ENCODE results near the gene SPATA20. TPM values are rescaled to one million over a fixed set of nuclear protein-coding genes. Genes with fewer than 3 reads are reported as not detected.

The SPATA20 gene
- total and polyA plus RNA-seq, 2 of the 13 experiments (the other 11 are each of a cell fraction or from before 2014, with no cell fraction given), result 36.1 to 64.8 TPM

DNA sequence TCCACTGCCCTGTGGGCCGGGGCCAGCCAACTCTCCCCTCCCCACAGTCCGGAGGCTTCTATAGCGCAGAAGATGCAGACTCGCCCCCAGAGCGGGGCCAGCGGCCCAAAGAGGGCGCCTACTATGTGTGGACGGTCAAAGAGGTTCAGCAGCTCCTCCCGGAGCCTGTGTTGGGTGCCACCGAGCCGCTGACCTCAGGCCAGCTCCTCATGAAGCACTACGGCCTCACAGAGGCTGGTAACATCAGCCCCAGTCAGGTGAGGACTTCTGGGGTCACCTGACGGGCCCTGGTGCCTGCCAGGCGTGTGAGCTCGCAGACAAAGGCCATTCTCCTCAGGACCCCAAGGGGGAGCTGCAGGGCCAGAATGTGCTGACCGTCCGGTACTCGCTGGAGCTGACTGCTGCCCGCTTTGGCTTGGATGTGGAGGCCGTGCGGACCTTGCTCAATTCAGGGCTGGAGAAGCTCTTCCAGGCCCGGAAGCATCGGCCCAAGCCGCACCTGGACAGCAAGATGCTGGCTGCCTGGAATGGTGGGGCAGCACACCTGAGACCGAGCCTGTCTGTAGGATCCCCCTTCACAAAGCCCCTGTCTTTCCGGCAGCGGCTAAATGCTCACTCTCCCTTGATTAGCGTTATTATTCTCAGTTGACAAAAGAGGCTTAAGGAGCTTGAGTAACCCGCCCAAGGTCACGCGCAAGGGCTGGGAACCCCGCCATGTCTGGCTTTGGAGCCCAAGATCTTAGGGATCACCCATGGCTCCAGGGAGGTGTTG lies 3.9 kb downstream of the SPATA20 start (continued):
- TF ChIP-seq, protein P1, sequence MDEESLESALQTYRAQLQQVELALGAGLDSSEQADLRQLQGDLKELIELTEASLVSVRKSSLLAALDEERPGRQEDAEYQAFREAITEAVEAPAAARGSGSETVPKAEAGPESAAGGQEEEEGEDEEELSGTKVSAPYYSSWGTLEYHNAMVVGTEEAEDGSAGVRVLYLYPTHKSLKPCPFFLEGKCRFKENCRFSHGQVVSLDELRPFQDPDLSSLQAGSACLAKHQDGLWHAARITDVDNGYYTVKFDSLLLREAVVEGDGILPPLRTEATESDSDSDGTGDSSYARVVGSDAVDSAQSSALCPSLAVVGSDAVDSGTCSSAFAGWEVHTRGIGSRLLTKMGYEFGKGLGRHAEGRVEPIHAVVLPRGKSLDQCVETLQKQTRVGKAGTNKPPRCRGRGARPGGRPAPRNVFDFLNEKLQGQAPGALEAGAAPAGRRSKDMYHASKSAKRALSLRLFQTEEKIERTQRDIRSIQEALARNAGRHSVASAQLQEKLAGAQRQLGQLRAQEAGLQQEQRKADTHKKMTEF (CRISPR knock-in tag; IDR thresholded peaks at IDR 0.05), result peak; percentile 75
- peak; percentile 51 for TF ChIP-seq FOXA3 (CRISPR knock-in tag; IDR thresholded peaks at IDR 0.05)
- TF ChIP-seq HNRNPUL1 (IDR thresholded peaks at IDR 0.05; ENCODE audit: low read depth, low read length), result no peak
- TF ChIP-seq NCOA2 (CRISPR knock-in tag; IDR thresholded peaks at IDR 0.05), result 0 out of 2 replicates have a peak, but pooled peaks have one; percentile 30
- no peak for TF ChIP-seq U2AF2 (IDR thresholded peaks at IDR 0.05; ENCODE audit: low read depth, low read length)
- no peak for TF ChIP-seq NR3C1 (CRISPR knock-in tag; IDR thresholded peaks at IDR 0.05)
- TF ChIP-seq MEF2D (CRISPR knock-in tag; IDR thresholded peaks at IDR 0.05), result no peak
- TF ChIP-seq ZNF431 (CRISPR knock-in tag; IDR thresholded peaks at IDR 0.05; ENCODE audit: borderline replicate concordance, low read depth), result no peak
- TF ChIP-seq ZNF781 (CRISPR knock-in tag; IDR thresholded peaks at IDR 0.05; ENCODE audit: borderline replicate concordance, not compliant biosample characterization), result no peak
- TF ChIP-seq NPAS2 (CRISPR knock-in tag; IDR thresholded peaks at IDR 0.05; ENCODE audit: borderline replicate concordance), result no peak
- no peak for TF ChIP-seq ZBTB7A (CRISPR knock-in tag; IDR thresholded peaks at IDR 0.05)
- TF ChIP-seq, protein P2, sequence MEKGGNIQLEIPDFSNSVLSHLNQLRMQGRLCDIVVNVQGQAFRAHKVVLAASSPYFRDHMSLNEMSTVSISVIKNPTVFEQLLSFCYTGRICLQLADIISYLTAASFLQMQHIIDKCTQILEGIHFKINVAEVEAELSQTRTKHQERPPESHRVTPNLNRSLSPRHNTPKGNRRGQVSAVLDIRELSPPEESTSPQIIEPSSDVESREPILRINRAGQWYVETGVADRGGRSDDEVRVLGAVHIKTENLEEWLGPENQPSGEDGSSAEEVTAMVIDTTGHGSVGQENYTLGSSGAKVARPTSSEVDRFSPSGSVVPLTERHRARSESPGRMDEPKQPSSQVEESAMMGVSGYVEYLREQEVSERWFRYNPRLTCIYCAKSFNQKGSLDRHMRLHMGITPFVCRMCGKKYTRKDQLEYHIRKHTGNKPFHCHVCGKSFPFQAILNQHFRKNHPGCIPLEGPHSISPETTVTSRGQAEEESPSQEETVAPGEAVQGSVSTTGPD (CRISPR knock-in tag; IDR thresholded peaks at IDR 0.05), result no peak
- TF ChIP-seq KDM4B (CRISPR knock-in tag; IDR thresholded peaks at IDR 0.05), result peak; percentile 58; the same call in 1 of the 2 replicates
- no peak for TF ChIP-seq SAFB2 (CRISPR knock-in tag; IDR thresholded peaks at IDR 0.05; ENCODE audit: borderline replicate concordance, low read depth)
- no peak for TF ChIP-seq NFKBIZ (CRISPR knock-in tag; IDR thresholded peaks at IDR 0.05)
- no peak for TF ChIP-seq ZFP82 (CRISPR knock-in tag; IDR thresholded peaks at IDR 0.05; ENCODE audit: borderline replicate concordance)
- TF ChIP-seq NFE2 (CRISPR knock-in tag; IDR thresholded peaks at IDR 0.05), result no peak
- peak; percentile 47 to 72; a peak in 3 of 4 replicates for TF ChIP-seq MAFK (conservative IDR thresholded peaks at IDR 0.05 in 1 of 2, IDR thresholded peaks at IDR 0.05 in 1 of 2; ENCODE audit: low read length in 2 of 2)
- no peak for TF ChIP-seq ZNF780A (CRISPR knock-in tag; IDR thresholded peaks at IDR 0.05)
- TF ChIP-seq, protein P3, sequence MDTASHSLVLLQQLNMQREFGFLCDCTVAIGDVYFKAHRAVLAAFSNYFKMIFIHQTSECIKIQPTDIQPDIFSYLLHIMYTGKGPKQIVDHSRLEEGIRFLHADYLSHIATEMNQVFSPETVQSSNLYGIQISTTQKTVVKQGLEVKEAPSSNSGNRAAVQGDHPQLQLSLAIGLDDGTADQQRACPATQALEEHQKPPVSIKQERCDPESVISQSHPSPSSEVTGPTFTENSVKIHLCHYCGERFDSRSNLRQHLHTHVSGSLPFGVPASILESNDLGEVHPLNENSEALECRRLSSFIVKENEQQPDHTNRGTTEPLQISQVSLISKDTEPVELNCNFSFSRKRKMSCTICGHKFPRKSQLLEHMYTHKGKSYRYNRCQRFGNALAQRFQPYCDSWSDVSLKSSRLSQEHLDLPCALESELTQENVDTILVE (CRISPR knock-in tag; IDR thresholded peaks at IDR 0.05), result no peak
- TF ChIP-seq HIVEP1 (CRISPR knock-in tag; IDR thresholded peaks at IDR 0.05), result peak; percentile 37; the same call in 1 of the 2 replicates
- TF ChIP-seq, protein P4, sequence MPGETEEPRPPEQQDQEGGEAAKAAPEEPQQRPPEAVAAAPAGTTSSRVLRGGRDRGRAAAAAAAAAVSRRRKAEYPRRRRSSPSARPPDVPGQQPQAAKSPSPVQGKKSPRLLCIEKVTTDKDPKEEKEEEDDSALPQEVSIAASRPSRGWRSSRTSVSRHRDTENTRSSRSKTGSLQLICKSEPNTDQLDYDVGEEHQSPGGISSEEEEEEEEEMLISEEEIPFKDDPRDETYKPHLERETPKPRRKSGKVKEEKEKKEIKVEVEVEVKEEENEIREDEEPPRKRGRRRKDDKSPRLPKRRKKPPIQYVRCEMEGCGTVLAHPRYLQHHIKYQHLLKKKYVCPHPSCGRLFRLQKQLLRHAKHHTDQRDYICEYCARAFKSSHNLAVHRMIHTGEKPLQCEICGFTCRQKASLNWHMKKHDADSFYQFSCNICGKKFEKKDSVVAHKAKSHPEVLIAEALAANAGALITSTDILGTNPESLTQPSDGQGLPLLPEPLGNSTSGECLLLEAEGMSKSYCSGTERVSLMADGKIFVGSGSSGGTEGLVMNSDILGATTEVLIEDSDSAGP (CRISPR knock-in tag; IDR thresholded peaks at IDR 0.05; ENCODE audit: borderline replicate concordance), result peak; percentile 76
- TF ChIP-seq XBP1 (CRISPR knock-in tag; IDR thresholded peaks at IDR 0.05), result no peak
- TF ChIP-seq, protein P5, sequence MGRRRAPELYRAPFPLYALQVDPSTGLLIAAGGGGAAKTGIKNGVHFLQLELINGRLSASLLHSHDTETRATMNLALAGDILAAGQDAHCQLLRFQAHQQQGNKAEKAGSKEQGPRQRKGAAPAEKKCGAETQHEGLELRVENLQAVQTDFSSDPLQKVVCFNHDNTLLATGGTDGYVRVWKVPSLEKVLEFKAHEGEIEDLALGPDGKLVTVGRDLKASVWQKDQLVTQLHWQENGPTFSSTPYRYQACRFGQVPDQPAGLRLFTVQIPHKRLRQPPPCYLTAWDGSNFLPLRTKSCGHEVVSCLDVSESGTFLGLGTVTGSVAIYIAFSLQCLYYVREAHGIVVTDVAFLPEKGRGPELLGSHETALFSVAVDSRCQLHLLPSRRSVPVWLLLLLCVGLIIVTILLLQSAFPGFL (CRISPR knock-in tag; IDR thresholded peaks at IDR 0.05), result no peak

All from HepG2 (cell line).